ENCODE measurements around the gene LRBA.

LRBA gene

DNA sequence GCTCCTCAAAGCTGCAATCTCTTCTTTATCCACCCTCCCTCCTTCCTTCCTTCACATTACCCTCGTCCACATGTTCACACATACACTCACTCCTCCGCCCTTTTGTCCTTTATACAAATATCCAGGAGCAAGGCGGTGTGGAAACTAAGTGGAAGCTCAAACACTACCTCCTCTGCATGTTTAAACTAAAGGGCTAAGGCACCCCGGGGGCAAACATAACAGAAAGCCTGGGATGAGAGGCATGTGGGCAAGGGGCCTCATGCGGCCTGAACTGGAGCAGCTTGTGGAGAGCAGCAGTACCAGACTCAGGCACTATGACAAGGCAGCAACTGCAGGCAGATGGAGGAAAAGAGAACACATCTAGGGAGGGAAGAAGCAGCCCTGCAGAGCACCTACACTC, 423.7 kb downstream of the LRBA start:
- no peaks in the 10 kb centered on the region for H3K27me3 ChIP-seq (replicated peaks; ENCODE audit: insufficient read depth, low read length)
- H3K36me3 ChIP-seq (replicated peaks; ENCODE audit: insufficient read depth, low read length), result no peaks in the 10 kb centered on the region
- H3K9ac ChIP-seq (ENCODE audit: low read length), result no peak overlapping the region
- TF ChIP-seq, protein P1, sequence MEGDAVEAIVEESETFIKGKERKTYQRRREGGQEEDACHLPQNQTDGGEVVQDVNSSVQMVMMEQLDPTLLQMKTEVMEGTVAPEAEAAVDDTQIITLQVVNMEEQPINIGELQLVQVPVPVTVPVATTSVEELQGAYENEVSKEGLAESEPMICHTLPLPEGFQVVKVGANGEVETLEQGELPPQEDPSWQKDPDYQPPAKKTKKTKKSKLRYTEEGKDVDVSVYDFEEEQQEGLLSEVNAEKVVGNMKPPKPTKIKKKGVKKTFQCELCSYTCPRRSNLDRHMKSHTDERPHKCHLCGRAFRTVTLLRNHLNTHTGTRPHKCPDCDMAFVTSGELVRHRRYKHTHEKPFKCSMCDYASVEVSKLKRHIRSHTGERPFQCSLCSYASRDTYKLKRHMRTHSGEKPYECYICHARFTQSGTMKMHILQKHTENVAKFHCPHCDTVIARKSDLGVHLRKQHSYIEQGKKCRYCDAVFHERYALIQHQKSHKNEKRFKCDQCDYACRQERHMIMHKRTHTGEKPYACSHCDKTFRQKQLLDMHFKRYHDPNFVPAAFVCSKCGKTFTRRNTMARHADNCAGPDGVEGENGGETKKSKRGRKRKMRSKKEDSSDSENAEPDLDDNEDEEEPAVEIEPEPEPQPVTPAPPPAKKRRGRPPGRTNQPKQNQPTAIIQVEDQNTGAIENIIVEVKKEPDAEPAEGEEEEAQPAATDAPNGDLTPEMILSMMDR (IDR thresholded peaks at IDR 0.05; ENCODE audit: low read length), result no peak
- H4K20me1 ChIP-seq (ENCODE audit: insufficient read depth, low read length), result no peaks in the 10 kb centered on the region
- H3K9me2 ChIP-seq (replicated peaks; ENCODE audit: insufficient read depth, low read length), result no peaks in the 10 kb centered on the region
- no peaks in the 10 kb centered on the region for H3K79me2 ChIP-seq (ENCODE audit: low read length)
- no peak for DNase-seq
- no peaks in the 10 kb centered on the region for H3K9me3 ChIP-seq (replicated peaks; ENCODE audit: insufficient read depth, low read length)
- H3F3A ChIP-seq (ENCODE audit: insufficient read depth, low read length), result no peaks in the 10 kb centered on the region
- H3K4me3 ChIP-seq (ENCODE audit: low read length), result no peak overlapping the region
- no peak overlapping the region for H3K27ac ChIP-seq (ENCODE audit: low read length)
- no peak overlapping the region for H3K4me2 ChIP-seq (ENCODE audit: low read depth, low read length)
- H2AFZ ChIP-seq (ENCODE audit: low read length), result no peak overlapping the region
- H3K4me1 ChIP-seq (ENCODE audit: low read length), result no peaks in the 10 kb centered on the region

DNA sequence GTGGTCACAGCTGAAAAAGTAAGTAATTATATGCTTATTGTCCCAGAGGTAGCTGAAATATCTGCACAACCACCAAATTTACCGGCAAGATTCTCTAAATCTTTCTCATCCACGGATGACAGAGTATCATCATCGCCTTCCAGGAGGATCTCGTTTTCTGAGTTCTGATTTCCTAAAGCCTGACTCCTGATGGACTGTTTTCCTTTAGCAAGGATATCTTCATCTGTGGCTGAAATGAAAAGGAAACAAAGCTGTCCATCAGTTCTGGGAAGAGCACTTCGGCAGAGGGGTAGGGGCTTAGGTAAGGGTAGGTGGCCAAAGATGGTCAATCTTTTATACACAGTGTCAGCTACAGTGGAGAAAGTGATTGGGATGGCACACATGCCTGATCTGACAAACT, 424.5 kb downstream of the LRBA start:
- DNase-seq, result no peak
- no peaks in the 10 kb centered on the region for H3F3A ChIP-seq (ENCODE audit: insufficient read depth, low read length)
- no peak overlapping the region for H3K4me3 ChIP-seq (ENCODE audit: low read length)
- no peaks in the 10 kb centered on the region for H3K9me3 ChIP-seq (replicated peaks; ENCODE audit: insufficient read depth, low read length)
- no peak overlapping the region for H3K4me2 ChIP-seq (ENCODE audit: low read depth, low read length)
- H4K20me1 ChIP-seq (ENCODE audit: insufficient read depth, low read length), result no peaks in the 10 kb centered on the region
- H2AFZ ChIP-seq (ENCODE audit: low read length), result no peak overlapping the region
- no peak overlapping the region for H3K9ac ChIP-seq (ENCODE audit: low read length)
- no peaks in the 10 kb centered on the region for H3K4me1 ChIP-seq (ENCODE audit: low read length)
- TF ChIP-seq, protein P1 (IDR thresholded peaks at IDR 0.05; ENCODE audit: low read length), result no peak
- TF ChIP-seq EZH2phosphoT487 (IDR thresholded peaks at IDR 0.05; ENCODE audit: low read length), result no peak
- H3K36me3 ChIP-seq (replicated peaks; ENCODE audit: insufficient read depth, low read length), result no peaks in the 10 kb centered on the region
- H3K9me2 ChIP-seq (replicated peaks; ENCODE audit: insufficient read depth, low read length), result no peaks in the 10 kb centered on the region
- no peaks in the 10 kb centered on the region for H3K27me3 ChIP-seq (replicated peaks; ENCODE audit: insufficient read depth, low read length)
- no peaks in the 10 kb centered on the region for H3K79me2 ChIP-seq (ENCODE audit: low read length)
- H3K27ac ChIP-seq (ENCODE audit: low read length), result no peak overlapping the region

DNA sequence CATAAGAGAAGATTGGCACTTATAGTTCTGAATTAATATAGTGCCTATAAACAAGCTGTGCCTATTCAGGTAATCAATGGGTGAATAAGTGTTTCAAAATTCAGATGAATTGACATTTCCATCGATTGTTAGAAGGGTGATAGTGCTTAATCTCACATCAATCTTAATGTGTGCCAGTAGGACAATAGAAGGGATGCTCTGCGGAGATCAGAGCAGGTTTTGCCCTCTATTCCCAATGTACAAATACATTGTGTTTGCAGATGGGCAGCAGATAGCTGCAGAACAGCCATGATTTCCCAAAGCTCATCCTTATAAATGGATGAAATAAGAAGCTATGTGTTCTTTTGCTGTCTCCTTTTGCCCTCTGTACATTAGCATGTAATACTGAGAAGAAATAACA, 425.9 kb downstream of the LRBA start:
- no peaks in the 10 kb centered on the region for H3K9me2 ChIP-seq (replicated peaks; ENCODE audit: insufficient read depth, low read length)
- no peaks in the 10 kb centered on the region for H3K4me1 ChIP-seq (ENCODE audit: low read length)
- no peak overlapping the region for H3K4me2 ChIP-seq (ENCODE audit: low read depth, low read length)
- H4K20me1 ChIP-seq (ENCODE audit: insufficient read depth, low read length), result no peaks in the 10 kb centered on the region
- no peak overlapping the region for H3K27ac ChIP-seq (ENCODE audit: low read length)
- no peak overlapping the region for H3K4me3 ChIP-seq (ENCODE audit: low read length)
- no peaks in the 10 kb centered on the region for H3K79me2 ChIP-seq (ENCODE audit: low read length)
- TF ChIP-seq EZH2 (optimal IDR thresholded peaks at IDR 0.05; ENCODE audit: low read depth, low read length), result no peak
- TF ChIP-seq EZH2phosphoT487 (IDR thresholded peaks at IDR 0.05; ENCODE audit: low read length), result no peak
- TF ChIP-seq, protein P1 (IDR thresholded peaks at IDR 0.05; ENCODE audit: low read length), result no peak
- H3K9me3 ChIP-seq (replicated peaks; ENCODE audit: insufficient read depth, low read length), result no peaks in the 10 kb centered on the region
- no peak for DNase-seq
- no peak overlapping the region for H3K9ac ChIP-seq (ENCODE audit: low read length)
- no peaks in the 10 kb centered on the region; the same call in 1 of the 2 replicates for H3K36me3 ChIP-seq (replicated peaks; ENCODE audit: insufficient read depth, low read length)
- no peak overlapping the region for H2AFZ ChIP-seq (ENCODE audit: low read length)
- H3K27me3 ChIP-seq (replicated peaks; ENCODE audit: insufficient read depth, low read length), result no peaks in the 10 kb centered on the region
- no peaks in the 10 kb centered on the region for H3F3A ChIP-seq (ENCODE audit: insufficient read depth, low read length)

DNA sequence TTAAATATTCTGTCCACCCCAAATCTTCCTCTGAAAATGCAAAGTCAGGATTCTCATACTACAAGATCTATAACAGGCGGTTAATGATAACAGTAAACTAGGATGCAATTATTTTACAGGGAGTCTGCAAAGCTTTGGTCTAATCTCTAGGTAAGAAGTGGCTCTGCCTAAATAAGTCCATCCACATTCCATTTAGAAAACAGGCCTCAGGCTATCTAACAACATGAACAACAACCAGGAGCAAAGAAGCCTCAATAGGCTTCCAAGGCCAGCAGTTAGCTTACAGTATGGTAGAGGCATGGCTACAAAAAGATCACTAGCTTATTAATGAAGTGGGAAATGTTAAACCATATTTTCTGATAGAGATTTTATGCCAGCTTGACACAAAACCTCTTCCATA, 426.8 kb downstream of the LRBA start:
- H3K27ac ChIP-seq (ENCODE audit: low read length), result no peak overlapping the region
- no peaks in the 10 kb centered on the region for H3K9me3 ChIP-seq (replicated peaks; ENCODE audit: insufficient read depth, low read length)
- no peaks in the 10 kb centered on the region for H3F3A ChIP-seq (ENCODE audit: insufficient read depth, low read length)
- no peaks in the 10 kb centered on the region for H3K27me3 ChIP-seq (replicated peaks; ENCODE audit: insufficient read depth, low read length)
- no peak overlapping the region for H3K4me2 ChIP-seq (ENCODE audit: low read depth, low read length)
- no peak for DNase-seq
- H3K9ac ChIP-seq (ENCODE audit: low read length), result no peak overlapping the region
- no peaks in the 10 kb centered on the region for H4K20me1 ChIP-seq (ENCODE audit: insufficient read depth, low read length)
- no peak overlapping the region for H2AFZ ChIP-seq (ENCODE audit: low read length)
- TF ChIP-seq, protein P1 (IDR thresholded peaks at IDR 0.05; ENCODE audit: low read length), result no peak
- TF ChIP-seq EZH2 (optimal IDR thresholded peaks at IDR 0.05; ENCODE audit: low read depth, low read length), result no peak
- no peak for TF ChIP-seq EZH2phosphoT487 (IDR thresholded peaks at IDR 0.05; ENCODE audit: low read length)
- no peaks in the 10 kb centered on the region; the same call in 1 of the 2 replicates for H3K36me3 ChIP-seq (replicated peaks; ENCODE audit: insufficient read depth, low read length)
- no peaks in the 10 kb centered on the region for H3K79me2 ChIP-seq (ENCODE audit: low read length)
- H3K9me2 ChIP-seq (replicated peaks; ENCODE audit: insufficient read depth, low read length), result no peaks in the 10 kb centered on the region
- no peak overlapping the region for H3K4me3 ChIP-seq (ENCODE audit: low read length)
- H3K4me1 ChIP-seq (ENCODE audit: low read length), result no peaks in the 10 kb centered on the region

Measured in MM.1S (cell line).